Neural cell (in vitro differentiated cells): Measurements from ENCODE around the gene NECTIN3. TPM values are rescaled to one million over a fixed set of nuclear protein-coding genes. Genes with fewer than 3 reads are reported as not detected.

ENCODE experiments used
- H2AFZ ChIP-seq: fragments of 200-600, 300-800 bp; sonication (generic), shearing (Covaris generic); 2 replicates; pipeline ENCODE4 v1.6.0; 2014; ENCODE audit warnings: low read depth, mild to moderate bottlenecking, antibody characterized with exemption, low read length, moderate library complexity
- H3F3A ChIP-seq: fragments of 200-600 bp; shearing (Covaris generic); 2 replicates; pipeline ENCODE4 v1.6.1; 2016; ENCODE audit warnings: mild to moderate bottlenecking, moderate library complexity, mixed read lengths, antibody characterized with exemption, low read length; ENCODE audit not compliant: insufficient read depth, poor library complexity, severe bottlenecking
- H3K27ac ChIP-seq: fragments of 200-600, 300-800 bp; sonication (generic), shearing (Covaris generic); 2 replicates; pipeline ENCODE4 v1.5.1; 2014; ENCODE audit warnings: mild to moderate bottlenecking, low read length, moderate library complexity
- H3K27me3 ChIP-seq: fragments of 300-800, 200-600 bp; sonication (generic), shearing (Covaris generic); 2 replicates; pipeline ENCODE4 v1.6.0; 2014; ENCODE audit warnings: mild to moderate bottlenecking, low read depth, low read length, moderate library complexity; ENCODE audit not compliant: insufficient read depth
- H3K36me3 ChIP-seq: fragments of 300-800, 200-600 bp; sonication (generic), shearing (Covaris generic); 2 replicates; pipeline ENCODE4 v1.5.1; 2014; ENCODE audit warnings: mild to moderate bottlenecking, antibody characterized with exemption, low read length, moderate library complexity; ENCODE audit not compliant: insufficient read depth
- H3K4me2 ChIP-seq: fragments of 300-800, 200-600 bp; sonication (generic), shearing (Covaris generic); 2 replicates; pipeline ENCODE4 v1.6.0; 2014; ENCODE audit warnings: mild to moderate bottlenecking, low read length
- H3K4me3 ChIP-seq: fragments of 300-800, 200-600 bp; sonication (generic), shearing (Covaris generic); 2 replicates; pipeline ENCODE4 v1.5.1; 2014; ENCODE audit warnings: mild to moderate bottlenecking, low read length, moderate library complexity
- H3K79me2 ChIP-seq: fragments of 200-600 bp; shearing (Covaris generic); replicated peaks from 2 replicates; pipeline ENCODE4 v1.6.0; 2014; ENCODE audit warnings: mild to moderate bottlenecking, low read length, moderate library complexity; ENCODE audit not compliant: insufficient read depth
- H3K9ac ChIP-seq: fragments of 300-800, 200-600 bp; sonication (generic), shearing (Covaris generic); 2 replicates; pipeline ENCODE4 v1.6.1; 2016; ENCODE audit warnings: mild to moderate bottlenecking, low read length, mixed read lengths
- H3K9me2 ChIP-seq: fragments of 200-600 bp; shearing (Covaris generic); 2 replicates; pipeline ENCODE4 v1.6.1; 2016; ENCODE audit warnings: mild to moderate bottlenecking, low read length, mixed read lengths; ENCODE audit not compliant: insufficient read depth
- H3K9me3 ChIP-seq: fragments of 200-600, 300-800 bp; sonication (generic), shearing (Covaris generic); 2 replicates; pipeline ENCODE4 v1.6.1; 2016; ENCODE audit warnings: mild to moderate bottlenecking, mixed run types, low read length, moderate library complexity, mixed read lengths
- H4K20me1 ChIP-seq: fragments of 200-600 bp; shearing (Covaris generic); 2 replicates; pipeline ENCODE4 v1.6.1; 2016; ENCODE audit warnings: mild to moderate bottlenecking, mixed run types; ENCODE audit not compliant: insufficient read depth
- EP300 ChIP-seq: fragments of 450-650 bp; conservative IDR thresholded peaks from 2 replicates; pipeline ENCODE4 v1.6.1; 2014; ENCODE audit warnings: antibody characterized with exemption, mild to moderate bottlenecking, moderate library complexity; ENCODE audit not compliant: poor library complexity, severe bottlenecking
- EZH2 ChIP-seq: fragments of 200-600, 300-800 bp; shearing (Covaris generic), sonication (generic); IDR thresholded peaks from 2 replicates; pipeline ENCODE4 v1.6.1; 2014; ENCODE audit warnings: antibody characterized with exemption, low read length, borderline replicate concordance, mild to moderate bottlenecking; ENCODE audit not compliant: insufficient read depth, poor library complexity, severe bottlenecking
- MXI1 ChIP-seq: fragments of 450-650 bp; conservative IDR thresholded peaks from 2 replicates; pipeline ENCODE4 v1.6.1; 2014; ENCODE audit warnings: antibody characterized with exemption, mild to moderate bottlenecking; ENCODE audit not compliant: poor library complexity, severe bottlenecking
- POLR2AphosphoS5 ChIP-seq: IDR thresholded peaks from 2 replicates; pipeline ENCODE4 v1.6.1; 2012
- RAD21 ChIP-seq: fragments of 450-650 bp; conservative IDR thresholded peaks from 2 replicates; pipeline ENCODE4 v1.6.1; 2014; ENCODE audit warnings: antibody characterized with exemption, mild to moderate bottlenecking, moderate library complexity
- SMC3 ChIP-seq: fragments of 450-650 bp; conservative IDR thresholded peaks from 2 replicates; pipeline ENCODE4 v1.6.1; 2014; ENCODE audit warnings: antibody characterized with exemption, mild to moderate bottlenecking, moderate library complexity; ENCODE audit not compliant: poor library complexity
- TAF1 ChIP-seq: IDR thresholded peaks from 2 replicates; pipeline ENCODE4 v1.6.1; 2012; ENCODE audit warnings: low read depth
- polyA plus RNA-seq: library from polyadenylated mRNA; depleted of rRNA; stranded (reverse); fragments of >200 nt; gene quantifications from 2 replicates; pipeline ENCODE4 v1.2.3, GENCODE V29; 2014
- TF ChIP-seq, protein P1 (sequence below): fragments of 450-650 bp; IDR thresholded peaks from 2 replicates; pipeline ENCODE4 v1.5.1; 2014; ENCODE audit warnings: antibody characterized with exemption, mild to moderate bottlenecking, moderate library complexity; ENCODE audit not compliant: poor library complexity, severe bottlenecking
- TF ChIP-seq, protein P2 (sequence below): IDR thresholded peaks from 2 replicates; pipeline ENCODE4 v1.6.1; 2012; ENCODE audit warnings: borderline replicate concordance

NECTIN3 gene
- polyA plus RNA-seq, 1 donor from 2014 or later: 2.4 TPM

DNA sequence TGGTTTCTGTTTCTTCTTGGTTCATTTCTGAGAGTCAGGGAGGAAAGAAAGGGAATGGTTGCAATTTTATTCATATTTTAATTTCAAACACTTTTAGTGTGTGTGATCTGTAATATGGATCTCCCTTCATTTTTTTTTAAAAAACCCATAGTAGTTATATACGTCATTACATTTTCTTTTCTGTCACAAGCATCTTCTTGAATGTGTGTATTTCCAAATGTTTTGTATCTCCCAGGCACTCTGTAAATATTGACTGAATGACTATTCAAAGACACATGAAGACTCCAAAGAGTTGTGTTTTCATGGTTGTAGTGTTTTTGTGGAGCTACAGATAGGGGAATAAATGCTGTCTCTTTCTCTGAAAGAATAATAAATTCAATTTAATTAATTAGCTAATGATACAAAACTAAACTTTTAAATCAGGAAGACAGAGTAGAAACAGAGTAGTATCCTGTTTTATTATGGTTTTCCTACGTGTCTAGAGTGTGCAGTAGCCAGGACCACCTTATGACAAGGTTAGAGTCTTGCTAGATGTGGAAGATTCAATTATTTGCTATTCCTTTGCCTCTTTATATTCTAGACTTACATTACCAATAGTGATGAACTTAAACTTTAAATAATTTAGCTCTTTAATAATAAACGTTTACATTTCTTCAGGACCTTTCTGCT, 35.5 kb downstream of the NECTIN3 start:
- Histone ChIP-seq H4K20me1 (no peaks in the 10 kb centered on the region), H3K4me3 (no peak overlapping the region), H3F3A (no peaks in the 10 kb centered on the region), H3K27ac (no peak overlapping the region), H2AFZ (no peak overlapping the region), H3K36me3 (no peaks in the 10 kb centered on the region), H3K4me2 (no peak overlapping the region), H3K9ac (no peak overlapping the region), H3K79me2 (peaks cover 89% of the 10 kb centered on the region), H3K9me2 (no peaks in the 10 kb centered on the region), H3K9me3 (no peaks in the 10 kb centered on the region), H3K27me3 (no peaks in the 10 kb centered on the region)
- TF ChIP-seq TAF1 (no peak), MXI1 (no peak), RAD21 (no peak), POLR2AphosphoS5 (no peak), EP300 (no peak), SMC3 (no peak)
- TF ChIP-seq, protein P1, sequence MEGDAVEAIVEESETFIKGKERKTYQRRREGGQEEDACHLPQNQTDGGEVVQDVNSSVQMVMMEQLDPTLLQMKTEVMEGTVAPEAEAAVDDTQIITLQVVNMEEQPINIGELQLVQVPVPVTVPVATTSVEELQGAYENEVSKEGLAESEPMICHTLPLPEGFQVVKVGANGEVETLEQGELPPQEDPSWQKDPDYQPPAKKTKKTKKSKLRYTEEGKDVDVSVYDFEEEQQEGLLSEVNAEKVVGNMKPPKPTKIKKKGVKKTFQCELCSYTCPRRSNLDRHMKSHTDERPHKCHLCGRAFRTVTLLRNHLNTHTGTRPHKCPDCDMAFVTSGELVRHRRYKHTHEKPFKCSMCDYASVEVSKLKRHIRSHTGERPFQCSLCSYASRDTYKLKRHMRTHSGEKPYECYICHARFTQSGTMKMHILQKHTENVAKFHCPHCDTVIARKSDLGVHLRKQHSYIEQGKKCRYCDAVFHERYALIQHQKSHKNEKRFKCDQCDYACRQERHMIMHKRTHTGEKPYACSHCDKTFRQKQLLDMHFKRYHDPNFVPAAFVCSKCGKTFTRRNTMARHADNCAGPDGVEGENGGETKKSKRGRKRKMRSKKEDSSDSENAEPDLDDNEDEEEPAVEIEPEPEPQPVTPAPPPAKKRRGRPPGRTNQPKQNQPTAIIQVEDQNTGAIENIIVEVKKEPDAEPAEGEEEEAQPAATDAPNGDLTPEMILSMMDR: no peak

DNA sequence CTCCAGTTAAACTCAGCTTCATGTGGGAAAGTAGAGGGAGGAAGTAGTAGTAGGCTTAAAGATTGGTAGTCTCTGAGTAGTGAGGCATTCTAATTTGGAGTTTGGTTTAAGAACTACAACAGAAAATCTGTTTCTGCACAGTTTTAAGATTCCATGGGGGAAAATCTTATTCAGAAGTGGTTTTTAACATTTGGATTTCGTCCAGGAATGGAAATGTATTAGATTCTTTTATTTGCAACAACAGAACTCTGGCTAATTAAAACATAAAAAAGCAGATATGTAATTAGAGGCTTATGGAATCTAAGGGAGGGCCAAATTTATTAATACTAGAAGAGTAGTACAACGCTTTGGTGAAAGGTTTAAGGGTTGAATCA, 36.0 kb downstream of the NECTIN3 start:
- H3F3A ChIP-seq: no peaks in the 10 kb centered on the region
- TF ChIP-seq, protein P1: no peak
- no peak for TF ChIP-seq POLR2AphosphoS5
- TF ChIP-seq RAD21: no peak
- TF ChIP-seq TAF1: no peak
- no peak for TF ChIP-seq SMC3
- TF ChIP-seq MXI1: no peak
- TF ChIP-seq, protein P2, sequence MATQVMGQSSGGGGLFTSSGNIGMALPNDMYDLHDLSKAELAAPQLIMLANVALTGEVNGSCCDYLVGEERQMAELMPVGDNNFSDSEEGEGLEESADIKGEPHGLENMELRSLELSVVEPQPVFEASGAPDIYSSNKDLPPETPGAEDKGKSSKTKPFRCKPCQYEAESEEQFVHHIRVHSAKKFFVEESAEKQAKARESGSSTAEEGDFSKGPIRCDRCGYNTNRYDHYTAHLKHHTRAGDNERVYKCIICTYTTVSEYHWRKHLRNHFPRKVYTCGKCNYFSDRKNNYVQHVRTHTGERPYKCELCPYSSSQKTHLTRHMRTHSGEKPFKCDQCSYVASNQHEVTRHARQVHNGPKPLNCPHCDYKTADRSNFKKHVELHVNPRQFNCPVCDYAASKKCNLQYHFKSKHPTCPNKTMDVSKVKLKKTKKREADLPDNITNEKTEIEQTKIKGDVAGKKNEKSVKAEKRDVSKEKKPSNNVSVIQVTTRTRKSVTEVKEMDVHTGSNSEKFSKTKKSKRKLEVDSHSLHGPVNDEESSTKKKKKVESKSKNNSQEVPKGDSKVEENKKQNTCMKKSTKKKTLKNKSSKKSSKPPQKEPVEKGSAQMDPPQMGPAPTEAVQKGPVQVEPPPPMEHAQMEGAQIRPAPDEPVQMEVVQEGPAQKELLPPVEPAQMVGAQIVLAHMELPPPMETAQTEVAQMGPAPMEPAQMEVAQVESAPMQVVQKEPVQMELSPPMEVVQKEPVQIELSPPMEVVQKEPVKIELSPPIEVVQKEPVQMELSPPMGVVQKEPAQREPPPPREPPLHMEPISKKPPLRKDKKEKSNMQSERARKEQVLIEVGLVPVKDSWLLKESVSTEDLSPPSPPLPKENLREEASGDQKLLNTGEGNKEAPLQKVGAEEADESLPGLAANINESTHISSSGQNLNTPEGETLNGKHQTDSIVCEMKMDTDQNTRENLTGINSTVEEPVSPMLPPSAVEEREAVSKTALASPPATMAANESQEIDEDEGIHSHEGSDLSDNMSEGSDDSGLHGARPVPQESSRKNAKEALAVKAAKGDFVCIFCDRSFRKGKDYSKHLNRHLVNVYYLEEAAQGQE: no peak
- TF ChIP-seq EP300: no peak
- TF ChIP-seq EZH2: no peak
- H3K27ac ChIP-seq: no peak overlapping the region
- H3K4me2 ChIP-seq: no peak overlapping the region
- no peaks in the 10 kb centered on the region for H4K20me1 ChIP-seq
- no peak overlapping the region for H3K4me3 ChIP-seq
- H3K79me2 ChIP-seq: peaks cover 84% of the 10 kb centered on the region
- no peaks in the 10 kb centered on the region for H3K9me2 ChIP-seq
- no peaks in the 10 kb centered on the region for H3K36me3 ChIP-seq
- H3K9ac ChIP-seq: no peak overlapping the region
- H2AFZ ChIP-seq: no peak overlapping the region
- no peaks in the 10 kb centered on the region for H3K27me3 ChIP-seq
- H3K9me3 ChIP-seq: no peaks in the 10 kb centered on the region
